ENCODE data around the gene ELMO2. TPM values are rescaled to one million over a fixed set of nuclear protein-coding genes. Genes with fewer than 3 reads are reported as not detected.

ELMO2 gene
- total and polyA plus RNA-seq, 4 donors, result 19.6 to 56.5 (median 45.9) TPM

GRCh38 chr20:46328200-46328882 is 78.1 kb downstream of the ELMO2 start:
- Histone ChIP-seq H3K36me3 (ENCODE audit: control insufficient read depth in 4 of 4, insufficient read depth in 4 of 4, low read length in 4 of 4) (no peaks in the 10 kb centered on the region), H3K27me3 (ENCODE audit: control insufficient read depth in 3 of 3, insufficient read depth in 3 of 3, low read length in 2 of 3) (peaks cover 0 to 26% (median 6%) of the 10 kb centered on the region in 3 donors), H3K9me3 (ENCODE audit: control insufficient read depth in 4 of 4, insufficient read depth in 3 of 4, low read length in 3 of 4) (no peaks in the 10 kb centered on the region), H3K4me3 (no peak overlapping the region), H3K9ac (ENCODE audit: insufficient read depth in 1 of 2, low read length in 2 of 2) (no peak overlapping the region), H3K4me1 (ENCODE audit: control insufficient read depth in 5 of 5, insufficient read depth in 5 of 5, low read length in 5 of 5) (no peaks in the 10 kb centered on the region), H3K27ac (ENCODE audit: low read depth in 1 of 2, low read length in 1 of 2) (no peak overlapping the region)
- TF ChIP-seq, protein P1, sequence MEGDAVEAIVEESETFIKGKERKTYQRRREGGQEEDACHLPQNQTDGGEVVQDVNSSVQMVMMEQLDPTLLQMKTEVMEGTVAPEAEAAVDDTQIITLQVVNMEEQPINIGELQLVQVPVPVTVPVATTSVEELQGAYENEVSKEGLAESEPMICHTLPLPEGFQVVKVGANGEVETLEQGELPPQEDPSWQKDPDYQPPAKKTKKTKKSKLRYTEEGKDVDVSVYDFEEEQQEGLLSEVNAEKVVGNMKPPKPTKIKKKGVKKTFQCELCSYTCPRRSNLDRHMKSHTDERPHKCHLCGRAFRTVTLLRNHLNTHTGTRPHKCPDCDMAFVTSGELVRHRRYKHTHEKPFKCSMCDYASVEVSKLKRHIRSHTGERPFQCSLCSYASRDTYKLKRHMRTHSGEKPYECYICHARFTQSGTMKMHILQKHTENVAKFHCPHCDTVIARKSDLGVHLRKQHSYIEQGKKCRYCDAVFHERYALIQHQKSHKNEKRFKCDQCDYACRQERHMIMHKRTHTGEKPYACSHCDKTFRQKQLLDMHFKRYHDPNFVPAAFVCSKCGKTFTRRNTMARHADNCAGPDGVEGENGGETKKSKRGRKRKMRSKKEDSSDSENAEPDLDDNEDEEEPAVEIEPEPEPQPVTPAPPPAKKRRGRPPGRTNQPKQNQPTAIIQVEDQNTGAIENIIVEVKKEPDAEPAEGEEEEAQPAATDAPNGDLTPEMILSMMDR (IDR thresholded peaks at IDR 0.05; ENCODE audit: control extremely low read depth, extremely low read depth), result no peak
- 53 to 79% methylated on average over 16 of the region's 16 CpGs for WGBS, 2 donors
- ATAC-seq (ENCODE audit: insufficient read depth, low FRiP score), result no peak
- DNase-seq, result no peak

DNA sequence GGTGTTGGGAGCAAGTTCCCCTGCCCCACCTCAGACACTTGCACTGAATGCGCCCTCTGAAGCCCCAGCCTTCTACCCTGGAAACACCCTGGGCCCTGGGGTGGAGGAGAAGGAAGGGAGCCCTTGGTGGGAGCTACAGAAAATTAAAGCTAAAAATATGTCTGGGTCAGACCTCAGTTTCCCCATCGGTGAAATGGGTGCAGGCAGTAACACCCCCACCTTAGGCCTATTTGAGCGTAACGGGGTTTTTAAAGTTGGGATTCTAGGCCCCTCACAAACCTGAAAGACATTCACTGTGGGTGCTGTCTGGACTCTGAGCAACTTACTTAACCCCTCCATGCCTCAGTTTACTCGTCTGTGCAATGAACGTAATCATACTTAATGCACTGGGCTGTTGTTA is 78.9 kb downstream of the ELMO2 start:
- TF ChIP-seq, protein P1 (IDR thresholded peaks at IDR 0.05; ENCODE audit: control extremely low read depth, extremely low read depth), result no peak
- H3K27ac ChIP-seq (ENCODE audit: low read depth in 1 of 2, low read length in 1 of 2), result no peak overlapping the region
- ATAC-seq (ENCODE audit: insufficient read depth, low FRiP score), result no peak
- H3K36me3 ChIP-seq (ENCODE audit: control insufficient read depth in 4 of 4, insufficient read depth in 4 of 4, low read length in 4 of 4), result no peaks in the 10 kb centered on the region
- peaks cover 0 to 27% (median 3%) of the 10 kb centered on the region in 3 donors for H3K27me3 ChIP-seq (ENCODE audit: control insufficient read depth in 3 of 3, insufficient read depth in 3 of 3, low read length in 2 of 3)
- H3K9me3 ChIP-seq (ENCODE audit: control insufficient read depth in 4 of 4, insufficient read depth in 3 of 4, low read length in 3 of 4), result no peaks in the 10 kb centered on the region
- no peaks in the 10 kb centered on the region for H3K4me1 ChIP-seq (ENCODE audit: control insufficient read depth in 5 of 5, insufficient read depth in 5 of 5, low read length in 5 of 5)
- DNase-seq, result no peak
- no peak overlapping the region for H3K9ac ChIP-seq (ENCODE audit: insufficient read depth in 1 of 2, low read length in 2 of 2)
- H3K4me3 ChIP-seq, result no peak overlapping the region
- WGBS, 2 donors, result 91 to 94% methylated on average over 6 of the region's 6 CpGs

- WGBS, 2 donors, result 63 to 88% methylated on average over 1 of the region's 1 CpG
- Histone ChIP-seq H3K9ac (ENCODE audit: insufficient read depth in 1 of 2, low read length in 2 of 2) (no peak overlapping the region), H3K4me3 (no peak overlapping the region), H3K27ac (ENCODE audit: low read depth in 1 of 2, low read length in 1 of 2) (no peak overlapping the region), H3K9me3 (ENCODE audit: control insufficient read depth in 4 of 4, insufficient read depth in 3 of 4, low read length in 3 of 4) (no peaks in the 10 kb centered on the region), H3K36me3 (ENCODE audit: control insufficient read depth in 4 of 4, insufficient read depth in 4 of 4, low read length in 4 of 4) (no peaks in the 10 kb centered on the region), H3K27me3 (ENCODE audit: control insufficient read depth in 3 of 3, insufficient read depth in 3 of 3, low read length in 2 of 3) (peaks cover 0 to 29% (median 3%) of the 10 kb centered on the region in 3 donors), H3K4me1 (ENCODE audit: control insufficient read depth in 5 of 5, insufficient read depth in 5 of 5, low read length in 5 of 5) (no peaks in the 10 kb centered on the region)
- DNase-seq (no peak), ATAC-seq (ENCODE audit: insufficient read depth, low FRiP score) (no peak)
- TF ChIP-seq, protein P1 (IDR thresholded peaks at IDR 0.05; ENCODE audit: control extremely low read depth, extremely low read depth), result no peak
Observed at GRCh38 chr20:46325789-46326188, 80.6 kb downstream of the ELMO2 start.
